ENCODE results near the gene STX10.
"Not testable (repeated sequence)": the region's sequence is repeated elsewhere in the genome, so short reads cannot be mapped to it uniquely, and the experiment has no call there.

The STX10 gene

GRCh38 chr19:13150187-13150930 is at the start of gene STX10, which contains the start of gene IER2:
TSS of gene STX10 (minus strand) at chr19:13150375. CDS start at chr19:13150173, 202 bp downstream.
TSS of gene IER2 (plus strand) at chr19:13150411. CDS start at chr19:13153187, 2,776 bp downstream.
- Histone ChIP-seq H3K27me3 (ENCODE audit: control insufficient read depth, insufficient read depth, low read length) (no peaks in the 10 kb centered on the region), H3K9me3 (ENCODE audit: control insufficient read depth, insufficient read depth, low read length) (no peaks in the 10 kb centered on the region), H3K36me3 (ENCODE audit: control insufficient read depth, insufficient read depth, low read length) (peaks cover 9% of the 10 kb centered on the region; the same call in 1 of the 2 replicates), H3K9ac (ENCODE audit: low read depth, low read length) (peak within 1 kb of the TSS; percentile 83), H3K27ac (ENCODE audit: low read depth, low read length) (peak within 1 kb of the TSS; percentile 95), H3K4me1 (ENCODE audit: control insufficient read depth, insufficient read depth, low read length) (no peaks in the 10 kb centered on the region), H3K4me3 (ENCODE audit: low read depth, low read length) (peak within 1 kb of the TSS; percentile 96)

- H3K27me3 ChIP-seq (ENCODE audit: control insufficient read depth, insufficient read depth, low read length) = no peaks in the 10 kb centered on the region
These were observed 48.5 kb upstream of the STX10 start for GRCh38 chr19:13198634-13199033.

GRCh38 chr19:13195678-13196077 is 45.5 kb upstream of the STX10 start:
- Histone ChIP-seq H3K9me3 (ENCODE audit: control insufficient read depth, insufficient read depth, low read length) (no peaks in the 10 kb centered on the region), H3K9ac (ENCODE audit: low read depth, low read length) (no peak overlapping the region), H3K4me1 (ENCODE audit: control insufficient read depth, insufficient read depth, low read length) (no peaks in the 10 kb centered on the region), H3K27me3 (ENCODE audit: control insufficient read depth, insufficient read depth, low read length) (no peaks in the 10 kb centered on the region), H3K4me3 (ENCODE audit: low read depth, low read length) (no peak overlapping the region), H3K36me3 (ENCODE audit: control insufficient read depth, insufficient read depth, low read length) (no peaks in the 10 kb centered on the region), H3K27ac (ENCODE audit: low read depth, low read length) (no peak overlapping the region)

More at GRCh38 chr19:13198634-13199033, 48.5 kb upstream of the STX10 start:
- no peak overlapping the region for H3K27ac ChIP-seq (ENCODE audit: low read depth, low read length)
- H3K4me1 ChIP-seq (ENCODE audit: control insufficient read depth, insufficient read depth, low read length) = no peaks in the 10 kb centered on the region
- H3K9me3 ChIP-seq (ENCODE audit: control insufficient read depth, insufficient read depth, low read length) = no peaks in the 10 kb centered on the region
- no peak overlapping the region for H3K9ac ChIP-seq (ENCODE audit: low read depth, low read length)
- no peaks in the 10 kb centered on the region for H3K36me3 ChIP-seq (ENCODE audit: control insufficient read depth, insufficient read depth, low read length)
- H3K4me3 ChIP-seq (ENCODE audit: low read depth, low read length) = no peak overlapping the region

- H3K4me1 ChIP-seq (ENCODE audit: control insufficient read depth, insufficient read depth, low read length) = no peaks in the 10 kb centered on the region
- H3K36me3 ChIP-seq (ENCODE audit: control insufficient read depth, insufficient read depth, low read length) = no peaks in the 10 kb centered on the region
- no peak overlapping the region for H3K4me3 ChIP-seq (ENCODE audit: low read depth, low read length)
- no peak overlapping the region for H3K9ac ChIP-seq (ENCODE audit: low read depth, low read length)
- no peak overlapping the region for H3K27ac ChIP-seq (ENCODE audit: low read depth, low read length)
- no peaks in the 10 kb centered on the region for H3K27me3 ChIP-seq (ENCODE audit: control insufficient read depth, insufficient read depth, low read length)
- no peaks in the 10 kb centered on the region for H3K9me3 ChIP-seq (ENCODE audit: control insufficient read depth, insufficient read depth, low read length)
These were observed 40.8 kb upstream of the STX10 start for GRCh38 chr19:13190781-13191540.

- no peaks in the 10 kb centered on the region for H3K36me3 ChIP-seq (ENCODE audit: control insufficient read depth, insufficient read depth, low read length)
These were observed 39.4 kb upstream of the STX10 start for GRCh38 chr19:13189600-13189999.

GRCh38 chr19:13187419-13187818 is 37.2 kb upstream of the STX10 start:
- H3K4me1 ChIP-seq (ENCODE audit: control insufficient read depth, insufficient read depth, low read length) = no peaks in the 10 kb centered on the region
- no peak overlapping the region for H3K4me3 ChIP-seq (ENCODE audit: low read depth, low read length)
- no peak overlapping the region for H3K27ac ChIP-seq (ENCODE audit: low read depth, low read length)
- no peaks in the 10 kb centered on the region for H3K27me3 ChIP-seq (ENCODE audit: control insufficient read depth, insufficient read depth, low read length)
- no peaks in the 10 kb centered on the region for H3K9me3 ChIP-seq (ENCODE audit: control insufficient read depth, insufficient read depth, low read length)
- H3K36me3 ChIP-seq (ENCODE audit: control insufficient read depth, insufficient read depth, low read length) = no peaks in the 10 kb centered on the region
- no peak overlapping the region for H3K9ac ChIP-seq (ENCODE audit: low read depth, low read length)

More at GRCh38 chr19:13189600-13189999, 39.4 kb upstream of the STX10 start:
- Histone ChIP-seq H3K27me3 (ENCODE audit: control insufficient read depth, insufficient read depth, low read length) (no peaks in the 10 kb centered on the region), H3K9me3 (ENCODE audit: control insufficient read depth, insufficient read depth, low read length) (no peaks in the 10 kb centered on the region), H3K4me1 (ENCODE audit: control insufficient read depth, insufficient read depth, low read length) (no peaks in the 10 kb centered on the region), H3K27ac (ENCODE audit: low read depth, low read length) (no peak overlapping the region), H3K4me3 (ENCODE audit: low read depth, low read length) (no peak overlapping the region), H3K9ac (ENCODE audit: low read depth, low read length) (no peak overlapping the region)

GRCh38 chr19:13186688-13187087 is 36.5 kb upstream of the STX10 start:
- not testable (repeated sequence) for H3K4me3 ChIP-seq (ENCODE audit: low read depth, low read length); H3K27ac ChIP-seq (ENCODE audit: low read depth, low read length); H3K4me1 ChIP-seq (ENCODE audit: control insufficient read depth, insufficient read depth, low read length); H3K9ac ChIP-seq (ENCODE audit: low read depth, low read length); H3K27me3 ChIP-seq (ENCODE audit: control insufficient read depth, insufficient read depth, low read length); H3K36me3 ChIP-seq (ENCODE audit: control insufficient read depth, insufficient read depth, low read length); H3K9me3 ChIP-seq (ENCODE audit: control insufficient read depth, insufficient read depth, low read length)

- not testable (repeated sequence) for H3K4me1 ChIP-seq (ENCODE audit: control insufficient read depth, insufficient read depth, low read length); H3K27me3 ChIP-seq (ENCODE audit: control insufficient read depth, insufficient read depth, low read length); H3K27ac ChIP-seq (ENCODE audit: low read depth, low read length)
These were observed 35.8 kb upstream of the STX10 start for GRCh38 chr19:13185763-13186657.

GRCh38 chr19:13184926-13185325 is 34.8 kb upstream of the STX10 start:
- not testable (repeated sequence) for H3K27ac ChIP-seq (ENCODE audit: low read depth, low read length); H3K9ac ChIP-seq (ENCODE audit: low read depth, low read length); H3K27me3 ChIP-seq (ENCODE audit: control insufficient read depth, insufficient read depth, low read length); H3K36me3 ChIP-seq (ENCODE audit: control insufficient read depth, insufficient read depth, low read length); H3K4me3 ChIP-seq (ENCODE audit: low read depth, low read length); H3K4me1 ChIP-seq (ENCODE audit: control insufficient read depth, insufficient read depth, low read length); H3K9me3 ChIP-seq (ENCODE audit: control insufficient read depth, insufficient read depth, low read length)

More at GRCh38 chr19:13185763-13186657, 35.8 kb upstream of the STX10 start:
- not testable (repeated sequence) for H3K36me3 ChIP-seq (ENCODE audit: control insufficient read depth, insufficient read depth, low read length); H3K9ac ChIP-seq (ENCODE audit: low read depth, low read length); H3K9me3 ChIP-seq (ENCODE audit: control insufficient read depth, insufficient read depth, low read length); H3K4me3 ChIP-seq (ENCODE audit: low read depth, low read length)

- H3K9me3 ChIP-seq (ENCODE audit: control insufficient read depth, insufficient read depth, low read length) = no peaks in the 10 kb centered on the region
- no peak overlapping the region for H3K9ac ChIP-seq (ENCODE audit: low read depth, low read length)
- no peak overlapping the region for H3K4me3 ChIP-seq (ENCODE audit: low read depth, low read length)
- H3K36me3 ChIP-seq (ENCODE audit: control insufficient read depth, insufficient read depth, low read length) = no peaks in the 10 kb centered on the region
- no peaks in the 10 kb centered on the region for H3K4me1 ChIP-seq (ENCODE audit: control insufficient read depth, insufficient read depth, low read length)
- H3K27me3 ChIP-seq (ENCODE audit: control insufficient read depth, insufficient read depth, low read length) = no peaks in the 10 kb centered on the region
- no peak overlapping the region for H3K27ac ChIP-seq (ENCODE audit: low read depth, low read length)
These were observed 31.7 kb upstream of the STX10 start for GRCh38 chr19:13181747-13182388.
